Kidney epithelial cell (primary cell): ENCODE data around the gene MAPK8. TPM values are rescaled to one million over a fixed set of nuclear protein-coding genes. Genes with fewer than 3 reads are reported as not detected.
"Not testable (repeated sequence)": the region's sequence is repeated elsewhere in the genome, so short reads cannot be mapped to it uniquely, and the experiment has no call there.

Experiments
- DNase-seq: peaks from one replicate; pipeline ENCODE4 v3.0.0-alpha.2; 2010; ENCODE audit warnings: low read depth
- H3K27me3 ChIP-seq: 2 replicates; pipeline ENCODE4 v1.6.0; 2011; ENCODE audit warnings: low read length; ENCODE audit not compliant: control insufficient read depth, insufficient read depth
- H3K36me3 ChIP-seq: 2 replicates; pipeline ENCODE4 v1.5.1; 2011; ENCODE audit warnings: low read length; ENCODE audit not compliant: control insufficient read depth, insufficient read depth
- H3K4me3 ChIP-seq: 2 replicates; pipeline ENCODE4 v1.5.1; 2011; ENCODE audit warnings: low read depth, mild to moderate bottlenecking, control low read depth, low read length
- CTCF ChIP-seq: IDR thresholded peaks from 2 replicates; pipeline ENCODE4 v1.5.1; 2011; ENCODE audit warnings: mild to moderate bottlenecking, moderate library complexity, low read length, control low read depth, inconsistent platforms; ENCODE audit not compliant: insufficient read depth, poor library complexity, severe bottlenecking
- total RNA-seq: library from RNA; depleted of rRNA; stranded (reverse); fragments of >200 nt; gene quantifications from 2 replicates; pipeline ENCODE4 v1.2.3, GENCODE V29; 2015

The MAPK8 gene
- total RNA-seq, 1 donor from 2014 or later, result 61.4 TPM

- Histone ChIP-seq H3K27me3 (no peaks in the 10 kb centered on the region), H3K4me3 (no peak overlapping the region), H3K36me3 (no peaks in the 10 kb centered on the region)
- TF ChIP-seq CTCF, result no peak
- no peak for DNase-seq
Observed at GRCh38 chr10:48273741-48274140, 32.7 kb upstream of the MAPK8 start.

- Histone ChIP-seq H3K36me3 (no peaks in the 10 kb centered on the region), H3K4me3 (no peak within 1 kb of the TSS), H3K27me3 (peaks cover 2% of the 10 kb centered on the region)
- no peak for DNase-seq
- no peak for TF ChIP-seq CTCF
Observed at GRCh38 chr10:48274636-48275035, 31.8 kb upstream of the MAPK8 start, which contains the start of gene FRMPD2. FRMPD2 (minus strand) TSS chr10:48274696; CDS start chr10:48274567, 129 bp downstream.

- Histone ChIP-seq H3K27me3 (peaks cover 2% of the 10 kb centered on the region), H3K4me3 (no peak overlapping the region), H3K36me3 (no peaks in the 10 kb centered on the region)
- DNase-seq, result no peak
- TF ChIP-seq CTCF, result no peak
Observed at GRCh38 chr10:48277093-48277492, 29.4 kb upstream of the MAPK8 start.

GRCh38 chr10:48279081-48279751 lies 27.3 kb upstream of the MAPK8 start:
- no peak for DNase-seq
- no peaks in the 10 kb centered on the region for H3K36me3 ChIP-seq
- no peak for TF ChIP-seq CTCF

GRCh38 chr10:48281697-48282096 lies 24.8 kb upstream of the MAPK8 start:
- not testable (repeated sequence) for H3K36me3 ChIP-seq, DNase-seq, H3K4me3 ChIP-seq
- H3K27me3 ChIP-seq, result peaks cover 12% of the 10 kb centered on the region

More at GRCh38 chr10:48279081-48279751, 27.3 kb upstream of the MAPK8 start:
- H3K27me3 ChIP-seq, result peaks cover 2% of the 10 kb centered on the region
- no peak overlapping the region for H3K4me3 ChIP-seq

GRCh38 chr10:48282829-48283228 lies 23.6 kb upstream of the MAPK8 start:
- Histone ChIP-seq H3K27me3 (peaks cover 12% of the 10 kb centered on the region), H3K4me3 (no peak overlapping the region), H3K36me3 (no peaks in the 10 kb centered on the region)
- DNase-seq, result no peak
- no peak for TF ChIP-seq CTCF
